ENCODE results near the gene SH3YL1. TPM values are rescaled to one million over a fixed set of nuclear protein-coding genes. Genes with fewer than 3 reads are reported as not detected.
A peak's percentile ranks its signal among the peaks of the same experiment; 100 is the strongest.

SH3YL1 gene
- total RNA-seq, result 14.6 and 22.5 TPM in 2 replicates

- no peak for DNase-seq (ENCODE audit: extremely low read depth, low read depth, low spot score)
These were observed at the start of gene SH3YL1 for GRCh38 chr2:263774-264492. SH3YL1 (minus strand) TSS chr2:264032; CDS start chr2:263984, 48 bp downstream.

- DNase-seq (ENCODE audit: extremely low read depth, low read depth, low spot score), result no peak
These were observed 47.2 kb upstream of the SH3YL1 start for GRCh38 chr2:310994-311393.

- DNase-seq (ENCODE audit: extremely low read depth, low read depth, low spot score), result no peak
These were observed 46.2 kb upstream of the SH3YL1 start for GRCh38 chr2:309954-310510.

GRCh38 chr2:309148-309953, 45.5 kb upstream of the SH3YL1 start:
- no peak for DNase-seq (ENCODE audit: extremely low read depth, low read depth, low spot score)

GRCh38 chr2:305366-305765, 41.5 kb upstream of the SH3YL1 start:
- DNase-seq (ENCODE audit: extremely low read depth, low read depth, low spot score), result no peak

GRCh38 chr2:296354-296753, 32.5 kb upstream of the SH3YL1 start:
- no peak for DNase-seq (ENCODE audit: extremely low read depth, low read depth, low spot score)

- DNase-seq (ENCODE audit: extremely low read depth, low read depth, low spot score), result no peak
These were observed 31.3 kb upstream of the SH3YL1 start for GRCh38 chr2:295090-295489.

- DNase-seq (ENCODE audit: extremely low read depth, low read depth, low spot score), result peak; percentile 16
These were observed 26.4 kb upstream of the SH3YL1 start for GRCh38 chr2:290090-290722.

- no peak for DNase-seq (ENCODE audit: extremely low read depth, low read depth, low spot score)
These were observed 25.7 kb upstream of the SH3YL1 start for GRCh38 chr2:289362-290089.

- no peak for DNase-seq (ENCODE audit: extremely low read depth, low read depth, low spot score)
These were observed 25.0 kb upstream of the SH3YL1 start for GRCh38 chr2:288758-289361.

GRCh38 chr2:287911-288757, 24.3 kb upstream of the SH3YL1 start, which contains the start of gene ALKAL2:
ALKAL2 (minus strand) TSS chr2:288091; CDS start chr2:287835, 256 bp downstream.
- DNase-seq (ENCODE audit: extremely low read depth, low read depth, low spot score), result no peak

- DNase-seq (ENCODE audit: extremely low read depth, low read depth, low spot score), result no peak
These were observed 23.6 kb upstream of the SH3YL1 start for GRCh38 chr2:287471-287885.

GRCh38 chr2:286774-287392, 23.1 kb upstream of the SH3YL1 start:
- DNase-seq (ENCODE audit: extremely low read depth, low read depth, low spot score), result no peak

GRCh38 chr2:286035-286434, 22.2 kb upstream of the SH3YL1 start:
- DNase-seq (ENCODE audit: extremely low read depth, low read depth, low spot score), result no peak

- no peak for DNase-seq (ENCODE audit: extremely low read depth, low read depth, low spot score)
These were observed 21.7 kb upstream of the SH3YL1 start for GRCh38 chr2:285531-285930.

GRCh38 chr2:284896-285492, 21.2 kb upstream of the SH3YL1 start:
- no peak for DNase-seq (ENCODE audit: extremely low read depth, low read depth, low spot score)

GRCh38 chr2:283996-284794, 20.4 kb upstream of the SH3YL1 start:
- no peak for DNase-seq (ENCODE audit: extremely low read depth, low read depth, low spot score)

All from glomerular endothelial cell (primary cell).